C4-2B (cell line): ENCODE results near the gene LRSAM1.
A peak's percentile ranks its signal among the peaks of the same experiment; 100 is the strongest.

Experiments used
- H3K27ac ChIP-seq: fragments of 450-650 bp; 2 replicates; pipeline ENCODE4 v1.5.1; 2017
- CTCF ChIP-seq: fragments of 450-650 bp; conservative IDR thresholded peaks from 2 replicates; pipeline ENCODE4 v1.5.1; 2017; ENCODE audit warnings: mild to moderate bottlenecking
- ZFX ChIP-seq: fragments of 450-650 bp; IDR thresholded peaks from 2 replicates; pipeline ENCODE4 v1.6.1; 2017

The LRSAM1 gene

DNA sequence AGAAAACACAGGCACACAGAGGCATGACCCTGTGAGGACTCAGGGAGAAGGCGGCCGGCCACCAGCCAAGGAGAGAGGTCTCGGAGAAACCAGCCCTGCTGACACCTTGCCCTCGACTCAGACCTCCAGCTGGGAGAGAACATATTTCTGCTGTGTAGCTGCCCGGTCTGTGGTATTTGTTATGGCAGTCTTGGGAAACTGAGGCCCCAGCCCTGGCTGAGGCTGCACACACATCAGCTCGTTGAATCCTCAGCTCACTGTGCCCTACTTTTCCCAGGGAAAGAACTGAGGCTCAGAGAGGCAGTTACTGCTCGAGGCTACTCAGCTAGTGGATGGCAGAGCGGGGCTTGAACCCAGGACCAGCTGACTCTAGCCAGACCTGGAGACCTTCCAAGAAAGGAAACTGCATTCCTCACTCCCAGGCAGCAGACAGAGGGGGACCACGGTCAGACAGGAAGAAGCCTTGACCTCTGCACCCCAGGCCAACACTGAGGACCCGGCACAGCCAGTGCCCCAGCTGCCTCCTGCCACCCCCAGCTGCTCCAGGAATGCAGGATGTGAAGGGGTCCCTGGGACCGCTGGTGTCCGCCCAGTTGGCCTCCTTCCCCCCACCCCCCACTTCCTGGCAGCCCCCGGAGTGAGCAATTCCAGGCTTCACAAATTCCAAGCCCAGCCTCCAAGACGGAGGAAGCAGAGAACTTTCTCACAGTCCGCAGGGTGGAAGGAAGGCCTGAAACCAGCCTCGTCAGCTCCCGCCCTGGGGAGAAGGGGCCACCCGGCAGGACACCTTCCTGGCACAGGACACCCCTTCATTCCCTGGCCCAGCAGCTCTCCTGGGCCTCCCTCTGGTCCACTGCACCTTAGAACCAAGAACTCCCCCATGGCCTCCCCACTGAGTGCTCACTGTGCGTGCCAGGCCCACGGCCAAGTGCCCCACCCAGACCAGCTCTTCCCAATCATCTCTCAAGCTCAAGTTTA, 69.9 kb downstream of the LRSAM1 start:
- TF ChIP-seq CTCF (no peak), ZFX (no peak)
- no peak overlapping the region for H3K27ac ChIP-seq

DNA sequence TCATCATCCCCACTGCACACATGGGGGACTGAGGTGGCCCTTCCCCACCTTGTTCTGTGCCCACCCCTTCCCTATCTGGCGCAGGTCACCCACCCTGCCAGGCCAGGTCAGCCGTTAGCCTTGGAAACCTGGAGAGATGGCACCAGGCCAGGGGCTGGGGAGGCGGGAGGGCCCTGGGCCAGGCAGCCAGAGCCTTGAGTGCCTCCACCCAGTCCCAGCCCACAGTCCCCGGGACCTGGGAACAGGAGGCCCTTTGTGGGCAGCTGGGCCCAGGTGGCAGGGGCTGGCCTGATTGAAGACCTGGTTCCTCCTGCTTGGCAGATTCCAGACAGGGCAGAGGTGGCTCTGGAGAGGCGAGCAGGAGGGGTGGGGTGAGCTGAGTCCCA, 70.6 kb downstream of the LRSAM1 start:
- TF ChIP-seq ZFX, result no peak
- no peak for TF ChIP-seq CTCF

GRCh38 chr9:127522727-127523126, 71.4 kb downstream of the LRSAM1 start:
- TF ChIP-seq CTCF, result no peak
- no peak for TF ChIP-seq ZFX
- H3K27ac ChIP-seq, result no peak overlapping the region

More for the DNA sequence above, 70.6 kb downstream of the LRSAM1 start:
- H3K27ac ChIP-seq, result no peak overlapping the region

GRCh38 chr9:127523312-127523851, 72.1 kb downstream of the LRSAM1 start:
- H3K27ac ChIP-seq, result no peak overlapping the region
- TF ChIP-seq ZFX (no peak), CTCF (peak; percentile 47; the same call in 1 of the 2 replicates)

GRCh38 chr9:127524373-127524772, 73.1 kb downstream of the LRSAM1 start:
- TF ChIP-seq CTCF (no peak), ZFX (no peak)
- no peak overlapping the region for H3K27ac ChIP-seq

GRCh38 chr9:127525401-127526188, 74.3 kb downstream of the LRSAM1 start:
- TF ChIP-seq ZFX (no peak), CTCF (no peak; the same call in 1 of the 2 replicates)
- no peak overlapping the region for H3K27ac ChIP-seq
